Ecto neural progenitor cell (in vitro differentiated cells): ENCODE results near the gene ANKS1A.

Experiments
- DNase-seq: peaks from one replicate; pipeline ENCODE4 v3.0.0-alpha.2; 2018; ENCODE audit warnings: low spot score

ANKS1A gene

GRCh38 chr6:35043381-35044130 lies 154.5 kb downstream of the ANKS1A start:
- DNase-seq, result no peak

- DNase-seq, result no peak
Measured at GRCh38 chr6:35044145-35044745, 155.2 kb downstream of the ANKS1A start.

- DNase-seq, result no peak
Measured at GRCh38 chr6:35044761-35045421, 155.8 kb downstream of the ANKS1A start.

- no peak for DNase-seq
Measured at GRCh38 chr6:35046103-35046502, 157.0 kb downstream of the ANKS1A start.

- no peak for DNase-seq
Measured at GRCh38 chr6:35046862-35047261, 157.8 kb downstream of the ANKS1A start.

- no peak for DNase-seq
Measured at GRCh38 chr6:35047265-35048011, 158.4 kb downstream of the ANKS1A start.

- DNase-seq, result peak; percentile 62
Measured at GRCh38 chr6:35048031-35048613, 159.1 kb downstream of the ANKS1A start.

GRCh38 chr6:35048631-35049083 lies 159.6 kb downstream of the ANKS1A start:
- DNase-seq, result no peak

GRCh38 chr6:35049156-35049735 lies 160.2 kb downstream of the ANKS1A start:
- no peak for DNase-seq

- DNase-seq, result no peak
Measured at GRCh38 chr6:35049900-35050756, 161.1 kb downstream of the ANKS1A start.

GRCh38 chr6:35050757-35051330 lies 161.8 kb downstream of the ANKS1A start:
- no peak for DNase-seq

- DNase-seq, result no peak
Measured at GRCh38 chr6:35051396-35051795, 162.3 kb downstream of the ANKS1A start.

GRCh38 chr6:35051997-35052583 lies 163.0 kb downstream of the ANKS1A start:
- no peak for DNase-seq

GRCh38 chr6:35052694-35053565 lies 163.9 kb downstream of the ANKS1A start:
- no peak for DNase-seq

- no peak for DNase-seq
Measured at GRCh38 chr6:35053701-35054100, 164.6 kb downstream of the ANKS1A start.

- DNase-seq, result no peak
Measured at GRCh38 chr6:35054106-35054742, 165.2 kb downstream of the ANKS1A start.

- no peak for DNase-seq
Measured at GRCh38 chr6:35054743-35055130, 165.7 kb downstream of the ANKS1A start.

GRCh38 chr6:35055891-35056290 lies 166.8 kb downstream of the ANKS1A start:
- no peak for DNase-seq
